H9 (cell line): ENCODE results near the gene GPC6. TPM values are rescaled to one million over a fixed set of nuclear protein-coding genes. Genes with fewer than 3 reads are reported as not detected.

Experiments used
- DNase-seq: peaks from one replicate; pipeline ENCODE4 v3.0.0-alpha.2; 2017
- H2AFZ ChIP-seq: one replicate; pipeline ENCODE4 v1.6.1; 2013; ENCODE audit warnings: mild to moderate bottlenecking, low read length, control low read depth, moderate library complexity
- H2AK5ac ChIP-seq: 2 replicates; pipeline ENCODE4 v1.6.1; 2013; ENCODE audit warnings: low read length, control low read depth, mixed read lengths; ENCODE audit not compliant: insufficient read length
- H2BK120ac ChIP-seq: one replicate; pipeline ENCODE4 v1.6.1; 2013; ENCODE audit warnings: low read depth, mild to moderate bottlenecking, low read length, control low read depth, inconsistent platforms; ENCODE audit not compliant: poor library complexity, severe bottlenecking
- H2BK12ac ChIP-seq: 2 replicates; pipeline ENCODE4 v1.6.1; 2013; ENCODE audit warnings: low read length, control low read depth, mixed read lengths, low read depth; ENCODE audit not compliant: insufficient read length
- H2BK15ac ChIP-seq: 2 replicates; pipeline ENCODE4 v1.6.1; 2013; ENCODE audit warnings: low read depth, low read length, control low read depth
- H2BK20ac ChIP-seq: one replicate; pipeline ENCODE4 v1.6.1; 2013; ENCODE audit warnings: low read depth, mild to moderate bottlenecking, low read length, control low read depth, inconsistent platforms; ENCODE audit not compliant: poor library complexity, severe bottlenecking
- H2BK5ac ChIP-seq: 2 replicates; pipeline ENCODE4 v1.6.1; 2013; ENCODE audit warnings: low read length, control low read depth, mixed read lengths; ENCODE audit not compliant: insufficient read length
- H3K14ac ChIP-seq: 2 replicates; pipeline ENCODE4 v1.6.1; 2013; ENCODE audit warnings: low read length, control low read depth; ENCODE audit not compliant: insufficient read depth
- H3K18ac ChIP-seq: 2 replicates; pipeline ENCODE4 v1.6.1; 2013; ENCODE audit warnings: low read depth, mild to moderate bottlenecking, mixed read lengths, low read length, control low read depth; ENCODE audit not compliant: insufficient read length
- H3K23ac ChIP-seq: 2 replicates; pipeline ENCODE4 v1.6.1; 2013; ENCODE audit warnings: low read length, control low read depth, mixed read lengths, low read depth; ENCODE audit not compliant: insufficient read length
- H3K23me2 ChIP-seq: 2 replicates; pipeline ENCODE4 v1.6.1; 2013; ENCODE audit warnings: low read depth, mild to moderate bottlenecking, mixed read lengths, low read length, control low read depth; ENCODE audit not compliant: insufficient read length, poor library complexity, severe bottlenecking
- H3K27ac ChIP-seq: 2 replicates; pipeline ENCODE4 v1.5.1; 2013; ENCODE audit warnings: low read length, control low read depth, mixed read lengths, low read depth; ENCODE audit not compliant: insufficient read length
- H3K27me3 ChIP-seq: 2 replicates; pipeline ENCODE4 v1.6.1; 2013; ENCODE audit warnings: low read length, control low read depth, inconsistent platforms; ENCODE audit not compliant: insufficient read depth
- H3K4ac ChIP-seq: 2 replicates; pipeline ENCODE4 v1.6.1; 2013; ENCODE audit warnings: low read depth, mild to moderate bottlenecking, control low read depth, inconsistent platforms, low read length, moderate library complexity
- H3K4me1 ChIP-seq: 2 replicates; pipeline ENCODE4 v1.6.1; 2013; ENCODE audit warnings: low read length, control low read depth, inconsistent platforms; ENCODE audit not compliant: insufficient read depth
- H3K4me2 ChIP-seq: 2 replicates; pipeline ENCODE4 v1.6.1; 2013; ENCODE audit warnings: low read length, control low read depth, mixed read lengths; ENCODE audit not compliant: insufficient read length, insufficient read depth
- H3K56ac ChIP-seq: 2 replicates; pipeline ENCODE4 v1.6.1; 2013; ENCODE audit warnings: low read depth, mild to moderate bottlenecking, mixed read lengths, low read length, control low read depth; ENCODE audit not compliant: insufficient read length
- H3K79me1 ChIP-seq: 2 replicates; pipeline ENCODE4 v1.6.1; 2013; ENCODE audit warnings: low read depth, mild to moderate bottlenecking, moderate library complexity, low read length, control low read depth, inconsistent platforms; ENCODE audit not compliant: insufficient read depth, poor library complexity, severe bottlenecking
- H3K79me2 ChIP-seq: 2 replicates; pipeline ENCODE4 v1.6.1; 2013; ENCODE audit warnings: low read length, control low read depth, inconsistent platforms; ENCODE audit not compliant: insufficient read depth
- H3K9ac ChIP-seq: 2 replicates; pipeline ENCODE4 v1.6.1; 2013; ENCODE audit warnings: low read length, control low read depth, mixed read lengths; ENCODE audit not compliant: insufficient read length; ENCODE audit errors: extremely low read depth
- H3K9me3 ChIP-seq: one replicate; pipeline ENCODE4 v1.6.1; 2013; ENCODE audit warnings: low read depth, low read length, inconsistent platforms; ENCODE audit not compliant: control insufficient read depth
- H3T11ph ChIP-seq: one replicate; pipeline ENCODE4 v1.6.1; 2013; ENCODE audit warnings: mild to moderate bottlenecking, low read length, control low read depth, inconsistent platforms
- H4K20me1 ChIP-seq: one replicate; pipeline ENCODE4 v1.6.1; 2013; ENCODE audit not compliant: control insufficient read depth, insufficient read length, insufficient read depth
- H4K5ac ChIP-seq: 2 replicates; pipeline ENCODE4 v1.6.1; 2013; ENCODE audit warnings: low read depth, mild to moderate bottlenecking, mixed read lengths, low read length, control low read depth; ENCODE audit not compliant: insufficient read length
- H4K8ac ChIP-seq: replicated peaks from 2 replicates; pipeline ENCODE4 v1.6.1; 2013; ENCODE audit warnings: low read length, control low read depth, mixed read lengths, low read depth; ENCODE audit not compliant: insufficient read length
- H4K91ac ChIP-seq: 2 replicates; pipeline ENCODE4 v1.6.1; 2013; ENCODE audit warnings: low read depth, mild to moderate bottlenecking, moderate library complexity, mixed read lengths, low read length, control low read depth; ENCODE audit not compliant: insufficient read length
- H3K27ac Mint-ChIP-seq, 3 experiments: 2 replicates in 2 of 3; 3 replicates in 1 of 3; pipeline ENCODE4 v1.8.0; 2020 to 2021; ENCODE audit warnings: mixed read lengths in 3 of 3, mild to moderate bottlenecking in 1 of 3, moderate library complexity in 1 of 3
- H3K27me3 Mint-ChIP-seq: 2 replicates; pipeline ENCODE4 v1.8.0; 2021; ENCODE audit warnings: low read depth, mild to moderate bottlenecking, moderate library complexity, mixed read lengths
- H3K36me3 Mint-ChIP-seq, 3 experiments: 2 replicates in 2 of 3; 3 replicates in 1 of 3; pipeline ENCODE4 v1.8.0; 2020 to 2021; ENCODE audit warnings: low read depth in 3 of 3, mixed read lengths in 3 of 3; ENCODE audit not compliant: insufficient read depth in 1 of 3
- H3K4me1 Mint-ChIP-seq, 2 experiments: 2 replicates each; pipeline ENCODE4 v1.8.0; 2020; ENCODE audit warnings: mixed read lengths in 2 of 2
- H3K4me3 Mint-ChIP-seq, 2 experiments: 2 replicates in 1 of 2; 3 replicates in 1 of 2; pipeline ENCODE4 v1.8.0; 2020 to 2021; ENCODE audit warnings: mild to moderate bottlenecking in 2 of 2, mixed read lengths in 2 of 2, moderate library complexity in 1 of 2
- H3K9me3 Mint-ChIP-seq, 2 experiments: 2 replicates in 1 of 2; 3 replicates in 1 of 2; pipeline ENCODE4 v1.8.0; 2020; ENCODE audit warnings: mild to moderate bottlenecking in 2 of 2, mixed read lengths in 2 of 2, moderate library complexity in 1 of 2
- WGBS: extraction: QIAGEN DNeasy Blood & Tissue Kit; methylation state at CpG from one replicate; pipeline ENCODE4 v1.1.7; 2013; ENCODE audit warnings: missing lambda C conversion rate, low lambda C conversion rate, mixed read lengths; ENCODE audit not compliant: insufficient read length; ENCODE audit errors: extremely low coverage; 5-methylcytosine and 5-hydroxymethylcytosine counted together
- total RNA-seq: library from RNA; stranded (reverse); gene quantifications from 2 replicates; pipeline ENCODE4 v1.2.1, GENCODE V29; 2021
- TF ChIP-seq, protein P1 (sequence below): fragments of 200-600 bp; sonication (generic); conservative IDR thresholded peaks from 3 replicates; pipeline ENCODE4 v1.8.0; 2021; ENCODE audit warnings: antibody characterized with exemption, mild to moderate bottlenecking

The GPC6 gene
- total RNA-seq, 1 experiment from 2014 or later, result 15.6 TPM

DNA sequence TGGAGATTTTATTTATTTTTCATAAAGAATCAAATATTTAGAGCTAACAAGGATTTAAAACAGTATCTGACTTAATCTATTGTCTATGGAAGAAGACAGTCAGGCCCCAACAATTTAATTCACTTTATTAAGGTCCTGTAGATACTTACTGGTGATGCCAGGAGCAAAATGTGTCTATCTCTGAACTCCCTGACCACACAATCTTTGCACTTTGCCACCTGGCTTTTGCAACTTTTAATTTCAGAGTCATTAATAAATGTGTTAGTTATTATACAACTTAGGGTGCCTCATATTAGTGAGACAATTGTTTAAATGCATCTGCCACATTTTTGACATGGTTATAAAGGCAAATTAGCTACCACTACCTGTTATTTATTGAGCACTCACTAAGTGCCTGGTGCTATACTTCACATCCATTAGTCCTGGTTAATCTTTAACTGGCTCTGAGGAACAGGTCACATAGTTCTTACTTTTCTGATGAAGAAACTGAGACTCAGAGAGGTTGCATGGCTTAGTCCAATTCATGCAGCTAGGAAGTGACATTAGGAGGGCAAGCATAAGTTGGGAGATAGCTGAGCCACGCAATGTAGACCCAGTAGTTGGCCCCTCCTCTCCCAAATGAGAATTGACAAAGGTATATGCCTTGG lies 955.0 kb downstream of the GPC6 start:
- Mint-ChIP-seq H3K4me3 (no peak overlapping the region), H3K36me3 (no peaks in the 10 kb centered on the region), H3K9me3 (no peaks in the 10 kb centered on the region), H3K27ac (no peak overlapping the region), H3K27me3 (peaks cover 2% of the 10 kb centered on the region; the same call in 1 of the 2 replicates), H3K4me1 (peaks cover 0 to 3% of the 10 kb centered on the region in 2 experiments; a peak in 2 of 4 replicates)
- H4K8ac ChIP-seq, result no peak overlapping the region
- no peak overlapping the region for H3K4ac ChIP-seq
- H3K27ac ChIP-seq, result no peak overlapping the region
- no peak overlapping the region for H2AFZ ChIP-seq
- no peak overlapping the region for H3K14ac ChIP-seq
- no peak for DNase-seq
- H2BK12ac ChIP-seq, result no peak overlapping the region
- no peaks in the 10 kb centered on the region for H3K4me1 ChIP-seq
- H2BK15ac ChIP-seq, result no peak overlapping the region
- H3K4me2 ChIP-seq, result no peak overlapping the region
- H2BK120ac ChIP-seq, result no peak overlapping the region
- no peak overlapping the region for H4K91ac ChIP-seq
- no peak overlapping the region for H3K56ac ChIP-seq
- no CpG with 5 or more reads among the region's 1 CpG for WGBS
- no peak overlapping the region for H2BK20ac ChIP-seq
- TF ChIP-seq, protein P1, sequence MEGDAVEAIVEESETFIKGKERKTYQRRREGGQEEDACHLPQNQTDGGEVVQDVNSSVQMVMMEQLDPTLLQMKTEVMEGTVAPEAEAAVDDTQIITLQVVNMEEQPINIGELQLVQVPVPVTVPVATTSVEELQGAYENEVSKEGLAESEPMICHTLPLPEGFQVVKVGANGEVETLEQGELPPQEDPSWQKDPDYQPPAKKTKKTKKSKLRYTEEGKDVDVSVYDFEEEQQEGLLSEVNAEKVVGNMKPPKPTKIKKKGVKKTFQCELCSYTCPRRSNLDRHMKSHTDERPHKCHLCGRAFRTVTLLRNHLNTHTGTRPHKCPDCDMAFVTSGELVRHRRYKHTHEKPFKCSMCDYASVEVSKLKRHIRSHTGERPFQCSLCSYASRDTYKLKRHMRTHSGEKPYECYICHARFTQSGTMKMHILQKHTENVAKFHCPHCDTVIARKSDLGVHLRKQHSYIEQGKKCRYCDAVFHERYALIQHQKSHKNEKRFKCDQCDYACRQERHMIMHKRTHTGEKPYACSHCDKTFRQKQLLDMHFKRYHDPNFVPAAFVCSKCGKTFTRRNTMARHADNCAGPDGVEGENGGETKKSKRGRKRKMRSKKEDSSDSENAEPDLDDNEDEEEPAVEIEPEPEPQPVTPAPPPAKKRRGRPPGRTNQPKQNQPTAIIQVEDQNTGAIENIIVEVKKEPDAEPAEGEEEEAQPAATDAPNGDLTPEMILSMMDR, result no peak
- no peaks in the 10 kb centered on the region for H3K79me1 ChIP-seq
- H2BK5ac ChIP-seq, result no peak overlapping the region
- H3K18ac ChIP-seq, result no peak overlapping the region
- no peaks in the 10 kb centered on the region for H4K20me1 ChIP-seq
- H4K5ac ChIP-seq, result no peak overlapping the region
- H3K9me3 ChIP-seq, result no peaks in the 10 kb centered on the region
- H3T11ph ChIP-seq, result no peak overlapping the region
- no peaks in the 10 kb centered on the region for H3K27me3 ChIP-seq
- no peaks in the 10 kb centered on the region for H3K23me2 ChIP-seq
- H3K79me2 ChIP-seq, result no peaks in the 10 kb centered on the region
- H3K23ac ChIP-seq, result no peak overlapping the region
- no peak overlapping the region for H2AK5ac ChIP-seq
- no peak overlapping the region for H3K9ac ChIP-seq
